GM23248 (cell line): ENCODE measurements around the gene SMIM45.

Source experiments
- DNase-seq: peaks from one replicate; pipeline ENCODE4 v3.0.0-alpha.2; 2015
- H2AFZ ChIP-seq: fragments of 200-600 bp; sonication (generic); 2 replicates; pipeline ENCODE4 v1.6.1; 2016; ENCODE audit warnings: antibody characterized with exemption
- H3F3A ChIP-seq: fragments of 200-600 bp; sonication (generic); 2 replicates; pipeline ENCODE4 v1.6.1; 2016; ENCODE audit warnings: mild to moderate bottlenecking, antibody characterized with exemption, mixed run types; ENCODE audit not compliant: insufficient read depth
- H3K27ac ChIP-seq: fragments of 200-600 bp; sonication (generic); 2 replicates; pipeline ENCODE4 v1.5.1; 2016; ENCODE audit warnings: mild to moderate bottlenecking
- H3K27me3 ChIP-seq: fragments of 200-600 bp; sonication (generic); replicated peaks from 2 replicates; pipeline ENCODE4 v1.6.1; 2016; ENCODE audit warnings: mild to moderate bottlenecking; ENCODE audit not compliant: insufficient read depth
- H3K36me3 ChIP-seq: fragments of 200-600 bp; sonication (generic); 2 replicates; pipeline ENCODE4 v1.6.1; 2016; ENCODE audit warnings: low read depth, mild to moderate bottlenecking
- H3K4me1 ChIP-seq: fragments of 200-600 bp; sonication (generic); 2 replicates; pipeline ENCODE4 v1.6.1; 2016; ENCODE audit warnings: mild to moderate bottlenecking; ENCODE audit not compliant: insufficient read depth
- H3K4me2 ChIP-seq: fragments of 200-600 bp; sonication (generic); one replicate; pipeline ENCODE4 v1.6.1; 2016; ENCODE audit warnings: mild to moderate bottlenecking; ENCODE audit not compliant: unreplicated experiment
- H3K4me3 ChIP-seq: fragments of 200-600 bp; sonication (generic); 2 replicates; pipeline ENCODE4 v1.5.1; 2016; ENCODE audit warnings: mild to moderate bottlenecking
- H3K79me2 ChIP-seq: fragments of 200-600 bp; sonication (generic); 2 replicates; pipeline ENCODE4 v1.6.1; 2016; ENCODE audit warnings: mild to moderate bottlenecking; ENCODE audit not compliant: insufficient read depth
- H3K9ac ChIP-seq: fragments of 200-600 bp; sonication (generic); 2 replicates; pipeline ENCODE4 v1.6.1; 2016; ENCODE audit warnings: mild to moderate bottlenecking
- H3K9me2 ChIP-seq: fragments of 200-600 bp; sonication (generic); 2 replicates; pipeline ENCODE4 v1.6.1; 2016; ENCODE audit warnings: mixed run types, mild to moderate bottlenecking, moderate library complexity; ENCODE audit not compliant: insufficient read depth
- H3K9me3 ChIP-seq: fragments of 200-600 bp; sonication (generic); one replicate; pipeline ENCODE4 v1.6.1; 2017; ENCODE audit warnings: low read depth
- H4K20me1 ChIP-seq: fragments of 200-600 bp; sonication (generic); 2 replicates; pipeline ENCODE4 v1.6.0; 2016; ENCODE audit not compliant: insufficient read depth
- EZH2 ChIP-seq: fragments of 200-600 bp; sonication (generic); IDR thresholded peaks from 2 replicates; pipeline ENCODE4 v1.6.1; 2018; ENCODE audit warnings: antibody characterized with exemption, mild to moderate bottlenecking; ENCODE audit not compliant: insufficient read depth, poor library complexity, severe bottlenecking
- EZH2phosphoT487 ChIP-seq: fragments of 200-600 bp; sonication (generic); IDR thresholded peaks from 2 replicates; pipeline ENCODE4 v1.6.1; 2018; ENCODE audit warnings: antibody characterized with exemption, moderate library complexity, mild to moderate bottlenecking, low read depth; ENCODE audit not compliant: insufficient read depth
- WGBS, 2 experiments: methylation state at CpG; one replicate each; pipeline ENCODE4 v1.1.6; 2015 to 2017; ENCODE audit warnings: low lambda C conversion rate in 2 of 2, low coverage in 1 of 2; ENCODE audit errors: missing lambda C conversion rate in 2 of 2; 5-methylcytosine and 5-hydroxymethylcytosine counted together
- in situ Hi-C: fragments of 300-500 bp; cut with MboI; formaldehyde crosslinking; loops from 2 replicates; pipeline ENCODE4 v1.15.0; 2020

Gene SMIM45

GRCh38 chr22:41976070-41976901 lies 24.3 kb downstream of the SMIM45 start:
- no peaks in the 10 kb centered on the region for H3K9me3 ChIP-seq
- H3K9ac ChIP-seq, result no peak overlapping the region
- 3 to 4% methylated on average over 45 to 58 of the region's 72 CpGs for WGBS, 2 experiments
- no peaks in the 10 kb centered on the region for H4K20me1 ChIP-seq
- H2AFZ ChIP-seq, result peak overlapping the region; percentile 62
- H3K9me2 ChIP-seq, result no peaks in the 10 kb centered on the region
- peak overlapping the region; percentile 62 for H3K4me3 ChIP-seq
- peaks cover 39% of the 10 kb centered on the region for H3K27me3 ChIP-seq
- H3K79me2 ChIP-seq, result no peaks in the 10 kb centered on the region
- no peaks in the 10 kb centered on the region for H3K36me3 ChIP-seq
- DNase-seq, result peak; percentile 42
- no peak for TF ChIP-seq EZH2
- TF ChIP-seq EZH2phosphoT487, result no peak
- H3K4me1 ChIP-seq, result 0 out of 2 replicates have a peak, but pooled peaks cover 4% of the 10 kb centered on the region
- no peak overlapping the region for H3K27ac ChIP-seq
- H3F3A ChIP-seq, result no peaks in the 10 kb centered on the region
- in situ Hi-C loops, result no loop called here
- peak overlapping the region; percentile 70 for H3K4me2 ChIP-seq

DNA sequence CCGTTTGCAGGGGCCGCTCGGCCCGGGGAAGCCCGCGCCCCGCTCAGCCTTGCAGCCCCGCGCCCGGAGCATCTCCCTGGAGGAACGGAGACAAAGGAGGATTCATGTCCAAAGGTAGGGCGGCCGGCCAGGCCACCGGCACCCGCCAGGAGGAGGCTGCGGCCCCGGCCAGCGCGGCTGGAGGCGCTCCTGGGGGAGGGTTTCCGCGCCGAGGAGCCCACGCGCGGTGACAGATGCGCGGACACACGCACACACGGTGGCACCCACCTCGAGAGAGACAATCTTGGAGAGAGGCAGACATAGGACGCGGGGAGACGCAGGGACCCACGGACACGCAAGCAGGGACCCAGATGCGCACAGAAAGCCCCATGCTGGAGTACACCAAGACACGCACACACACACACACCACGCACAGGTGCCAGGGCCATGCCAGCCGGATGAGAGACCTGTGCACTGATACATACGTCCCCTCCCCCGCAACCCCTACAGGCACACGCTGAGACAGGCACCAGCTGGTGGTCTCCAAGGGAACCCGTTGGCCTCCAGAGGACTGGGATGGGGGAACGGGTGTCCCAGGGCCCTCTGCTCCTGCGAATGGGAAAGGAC lies 25.1 kb downstream of the SMIM45 start:
- H2AFZ ChIP-seq, result no peak overlapping the region
- 0 out of 2 replicates have a peak, but pooled peaks cover 4% of the 10 kb centered on the region for H3K4me1 ChIP-seq
- H3K36me3 ChIP-seq, result no peaks in the 10 kb centered on the region
- peak; percentile 21 for DNase-seq
- H3K4me3 ChIP-seq, result no peak overlapping the region
- H3K27me3 ChIP-seq, result peaks cover 32% of the 10 kb centered on the region
- no peaks in the 10 kb centered on the region for H3K79me2 ChIP-seq
- no peaks in the 10 kb centered on the region for H4K20me1 ChIP-seq
- H3K9me2 ChIP-seq, result no peaks in the 10 kb centered on the region
- in situ Hi-C loops, result no loop called here
- H3K27ac ChIP-seq, result no peak overlapping the region
- TF ChIP-seq EZH2, result no peak
- TF ChIP-seq EZH2phosphoT487, result no peak
- H3F3A ChIP-seq, result no peaks in the 10 kb centered on the region
- H3K4me2 ChIP-seq, result no peak overlapping the region
- H3K9ac ChIP-seq, result no peak overlapping the region
- 7 to 10% methylated on average over 35 to 46 of the region's 46 CpGs for WGBS, 2 experiments
- no peaks in the 10 kb centered on the region for H3K9me3 ChIP-seq

DNA sequence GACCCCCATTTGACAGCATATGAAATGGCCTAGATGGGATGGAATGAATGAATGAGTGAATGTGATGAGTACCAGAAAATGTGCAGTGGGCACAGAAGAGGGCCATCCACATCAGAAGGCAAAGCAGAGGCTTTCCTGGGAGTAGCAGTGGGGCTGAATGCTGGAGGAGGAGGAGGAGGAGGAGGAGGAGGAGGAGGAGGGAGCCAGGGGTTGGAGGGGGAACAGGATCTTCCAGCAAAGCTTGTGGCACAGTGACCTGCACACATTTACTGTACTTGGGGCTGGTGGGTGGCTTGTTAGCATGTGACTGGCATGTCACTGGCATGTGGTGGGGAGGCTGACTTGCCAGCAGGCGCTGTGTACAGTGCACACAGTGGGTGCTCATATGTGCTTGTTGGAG lies 26.8 kb downstream of the SMIM45 start:
- TF ChIP-seq EZH2, result no peak
- no peak for TF ChIP-seq EZH2phosphoT487
- WGBS, 2 experiments, result 93 to 100% methylated on average over 1 of the region's 1 CpG
- Histone ChIP-seq H3K36me3 (no peaks in the 10 kb centered on the region), H3K4me3 (no peak overlapping the region), H4K20me1 (no peaks in the 10 kb centered on the region), H3K27ac (no peak overlapping the region), H3K4me2 (no peak overlapping the region), H2AFZ (no peak overlapping the region), H3K27me3 (peaks cover 31% of the 10 kb centered on the region), H3K4me1 (0 out of 2 replicates have a peak, but pooled peaks cover 4% of the 10 kb centered on the region), H3K9me3 (no peaks in the 10 kb centered on the region), H3K9me2 (no peaks in the 10 kb centered on the region), H3F3A (peaks cover 10% of the 10 kb centered on the region), H3K9ac (no peak overlapping the region), H3K79me2 (no peaks in the 10 kb centered on the region)
- no peak for DNase-seq
- in situ Hi-C loops, result no loop called here

GRCh38 chr22:41979423-41980250 lies 27.7 kb downstream of the SMIM45 start:
- WGBS, 2 experiments, result 28 to 56% methylated on average over 3 to 9 of the region's 9 CpGs
- no peak for TF ChIP-seq EZH2
- TF ChIP-seq EZH2phosphoT487, result no peak
- no peak overlapping the region for H3K4me2 ChIP-seq
- H3K36me3 ChIP-seq, result no peaks in the 10 kb centered on the region
- H3K4me1 ChIP-seq, result 0 out of 2 replicates have a peak, but pooled peaks cover 4% of the 10 kb centered on the region
- DNase-seq, result no peak
- peaks cover 31% of the 10 kb centered on the region for H3K27me3 ChIP-seq
- H3K9ac ChIP-seq, result no peak overlapping the region
- H3K27ac ChIP-seq, result no peak overlapping the region
- in situ Hi-C loops, result no loop called here
- H3K9me2 ChIP-seq, result no peaks in the 10 kb centered on the region
- H3K9me3 ChIP-seq, result no peaks in the 10 kb centered on the region
- H3K79me2 ChIP-seq, result no peaks in the 10 kb centered on the region
- H4K20me1 ChIP-seq, result no peaks in the 10 kb centered on the region
- H3K4me3 ChIP-seq, result no peak overlapping the region
- H2AFZ ChIP-seq, result no peak overlapping the region
- peaks cover 13% of the 10 kb centered on the region for H3F3A ChIP-seq
